ENCODE results near the gene RAB44.

DNA sequence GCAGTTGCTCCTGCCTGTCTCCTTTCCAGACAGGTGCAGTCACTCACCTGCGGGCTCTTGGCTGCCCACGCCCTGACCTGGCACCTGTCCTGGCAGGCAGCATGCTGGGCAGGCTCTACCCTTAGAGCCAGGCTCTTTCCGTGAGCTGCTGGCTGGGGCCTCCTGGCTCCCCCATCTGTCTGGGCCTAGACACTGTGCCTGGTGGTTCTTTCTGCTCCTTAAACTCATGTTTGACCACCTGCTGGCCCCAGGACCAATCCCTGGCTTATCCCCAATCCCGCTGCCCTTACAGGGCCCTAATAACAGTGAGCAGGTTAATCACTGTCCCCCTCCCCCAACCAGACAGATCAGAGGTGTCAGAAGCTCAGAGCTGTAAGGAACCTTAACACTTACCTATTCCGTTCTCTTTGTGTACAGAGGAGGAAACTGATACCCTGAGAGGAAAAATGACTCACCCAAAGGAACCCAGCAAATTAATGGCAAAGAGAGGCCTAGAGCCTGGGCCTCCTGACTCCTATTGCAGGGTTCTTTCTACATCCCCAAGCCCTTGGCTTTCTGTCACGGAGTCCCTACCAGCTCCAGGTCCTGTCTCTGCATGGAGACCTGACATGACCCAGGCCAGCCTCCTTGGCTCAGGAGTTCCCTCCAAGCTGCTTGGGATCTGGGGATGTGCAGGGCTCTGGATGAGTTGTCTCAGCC lies 54.7 kb downstream of the RAB44 start:
- TF ChIP-seq CTCF (IDR thresholded peaks at IDR 0.05) = no peak
- TF ChIP-seq EZH2 (IDR thresholded peaks at IDR 0.05; ENCODE audit: borderline replicate concordance, insufficient read depth, low read depth, low read length, poor library complexity, severe bottlenecking) = no peak
